ENCODE results near the gene TCF4.

TCF4 gene

DNA sequence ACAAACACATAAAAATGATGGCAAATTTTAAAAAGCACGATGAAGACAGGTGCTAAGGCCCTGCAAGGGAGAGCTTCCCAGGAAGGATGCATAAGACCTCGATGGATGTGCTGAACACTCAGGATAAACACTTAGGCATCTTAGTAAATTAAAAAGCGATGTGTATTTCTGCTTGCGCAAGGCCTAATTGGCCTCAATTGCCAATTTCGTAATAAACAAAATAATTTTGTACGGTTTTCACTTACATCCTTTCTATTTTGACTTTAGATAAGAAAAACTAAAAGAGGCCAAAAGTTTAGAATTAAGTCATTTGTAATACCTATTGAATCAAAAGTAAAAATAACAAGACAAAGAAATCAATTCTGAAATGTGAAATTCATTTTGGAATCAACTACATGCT is 189.1 kb downstream of the TCF4 start:
- H3K36me3 ChIP-seq (ENCODE audit: control insufficient read depth, insufficient read depth, low read length) = no peaks in the 10 kb centered on the region
- H3K4me1 ChIP-seq (ENCODE audit: control insufficient read depth, insufficient read depth, low read length) = peaks cover 54% of the 10 kb centered on the region
- H3K9ac ChIP-seq (ENCODE audit: low read length) = no peak overlapping the region
- H3K27ac ChIP-seq (ENCODE audit: low read depth, low read length) = no peak overlapping the region
- no peak overlapping the region for H3K4me3 ChIP-seq (ENCODE audit: low read depth, low read length)
- H3K27me3 ChIP-seq (ENCODE audit: control insufficient read depth, insufficient read depth, low read length) = no peaks in the 10 kb centered on the region
- H3K9me3 ChIP-seq (ENCODE audit: control insufficient read depth, insufficient read depth, low read depth, low read length) = no peaks in the 10 kb centered on the region

DNA sequence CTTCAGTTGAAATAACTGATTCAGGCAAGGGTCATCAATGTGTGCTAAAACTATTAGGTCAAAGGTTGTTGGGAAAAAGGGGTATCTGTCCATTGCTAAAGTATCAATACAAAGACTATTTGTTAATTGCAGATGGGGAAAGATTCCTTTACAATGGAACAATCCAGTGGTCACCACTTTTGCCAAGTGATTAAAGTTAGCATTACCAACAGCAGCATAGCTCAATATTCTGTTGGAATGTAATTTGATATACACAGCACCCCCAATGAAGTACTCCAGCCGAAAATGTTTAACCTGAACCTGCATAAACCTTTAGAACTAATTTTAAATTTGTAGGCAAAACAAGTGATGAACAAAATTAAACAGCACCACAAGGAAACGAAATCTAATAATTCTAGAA is 191.0 kb downstream of the TCF4 start:
- Histone ChIP-seq H3K27ac (ENCODE audit: low read depth, low read length) (no peak overlapping the region), H3K4me1 (ENCODE audit: control insufficient read depth, insufficient read depth, low read length) (peaks cover 35% of the 10 kb centered on the region), H3K4me3 (ENCODE audit: low read depth, low read length) (no peak overlapping the region), H3K36me3 (ENCODE audit: control insufficient read depth, insufficient read depth, low read length) (no peaks in the 10 kb centered on the region), H3K27me3 (ENCODE audit: control insufficient read depth, insufficient read depth, low read length) (no peaks in the 10 kb centered on the region), H3K9me3 (ENCODE audit: control insufficient read depth, insufficient read depth, low read depth, low read length) (no peaks in the 10 kb centered on the region), H3K9ac (ENCODE audit: low read length) (no peak overlapping the region)

DNA sequence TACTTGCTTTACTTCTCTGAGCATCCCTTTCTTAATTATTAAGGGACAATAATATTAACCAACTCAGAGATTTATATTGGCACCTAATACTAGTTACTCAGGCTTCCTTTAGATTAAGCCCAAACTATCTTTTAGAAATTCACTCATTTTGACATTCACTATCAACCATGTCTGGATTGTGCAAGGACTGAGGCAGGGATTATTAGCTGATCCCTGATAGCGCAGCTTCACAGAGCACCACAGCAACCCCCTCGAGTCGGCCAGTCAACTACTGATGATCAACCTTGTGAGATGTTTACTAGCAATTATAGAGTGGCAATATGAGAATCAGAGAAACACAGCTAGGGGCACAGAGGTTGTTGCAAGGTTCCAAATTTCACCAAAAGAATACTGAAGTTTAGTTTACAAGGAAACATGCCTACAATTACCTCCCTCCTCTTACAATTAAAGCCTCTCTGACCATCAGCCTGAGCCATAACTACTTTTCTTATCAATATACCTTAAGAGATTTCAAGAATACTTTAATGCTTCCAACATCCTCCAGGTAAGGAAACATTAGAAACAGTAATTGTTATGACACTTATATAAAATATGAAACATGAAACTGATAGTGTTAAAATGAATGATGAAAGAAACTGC is 191.6 kb downstream of the TCF4 start:
- Histone ChIP-seq H3K27me3 (ENCODE audit: control insufficient read depth, insufficient read depth, low read length) (no peaks in the 10 kb centered on the region), H3K4me1 (ENCODE audit: control insufficient read depth, insufficient read depth, low read length) (peaks cover 30% of the 10 kb centered on the region), H3K36me3 (ENCODE audit: control insufficient read depth, insufficient read depth, low read length) (no peaks in the 10 kb centered on the region), H3K9me3 (ENCODE audit: control insufficient read depth, insufficient read depth, low read depth, low read length) (no peaks in the 10 kb centered on the region), H3K4me3 (ENCODE audit: low read depth, low read length) (no peak overlapping the region), H3K9ac (ENCODE audit: low read length) (no peak overlapping the region), H3K27ac (ENCODE audit: low read depth, low read length) (no peak overlapping the region)

- Histone ChIP-seq H3K4me3 (ENCODE audit: low read depth, low read length) (no peak overlapping the region), H3K4me1 (ENCODE audit: control insufficient read depth, insufficient read depth, low read length) (peaks cover 24% of the 10 kb centered on the region), H3K36me3 (ENCODE audit: control insufficient read depth, insufficient read depth, low read length) (no peaks in the 10 kb centered on the region), H3K27ac (ENCODE audit: low read depth, low read length) (no peak overlapping the region), H3K27me3 (ENCODE audit: control insufficient read depth, insufficient read depth, low read length) (no peaks in the 10 kb centered on the region), H3K9me3 (ENCODE audit: control insufficient read depth, insufficient read depth, low read depth, low read length) (no peaks in the 10 kb centered on the region), H3K9ac (ENCODE audit: low read length) (no peak overlapping the region)
Measured at GRCh38 chr18:55395799-55396198, 192.2 kb downstream of the TCF4 start.

DNA sequence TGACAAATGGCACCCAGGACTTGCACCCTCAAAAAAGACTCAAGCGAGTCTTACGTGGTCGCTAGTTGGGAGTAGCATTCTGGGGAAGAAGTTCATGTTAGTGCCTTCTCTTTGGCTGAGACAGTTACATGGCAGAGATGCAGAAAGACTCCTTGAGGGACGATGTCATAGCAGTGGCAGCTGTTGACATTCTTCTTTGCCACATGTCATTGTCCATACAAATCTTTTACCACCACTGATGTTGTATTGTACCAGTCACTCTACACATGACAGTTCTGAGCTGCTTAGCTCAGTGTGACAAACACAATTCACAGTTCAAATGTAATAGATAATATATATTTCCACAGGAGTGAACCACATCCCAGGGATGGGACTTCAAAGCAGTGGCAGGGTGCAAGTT is 197.1 kb downstream of the TCF4 start:
- H3K27ac ChIP-seq (ENCODE audit: low read depth, low read length) = no peak overlapping the region
- no peak overlapping the region for H3K4me3 ChIP-seq (ENCODE audit: low read depth, low read length)
- H3K36me3 ChIP-seq (ENCODE audit: control insufficient read depth, insufficient read depth, low read length) = peaks cover 3% of the 10 kb centered on the region; the same call in 1 of the 2 replicates
- no peaks in the 10 kb centered on the region for H3K9me3 ChIP-seq (ENCODE audit: control insufficient read depth, insufficient read depth, low read depth, low read length)
- H3K27me3 ChIP-seq (ENCODE audit: control insufficient read depth, insufficient read depth, low read length) = no peaks in the 10 kb centered on the region
- no peak overlapping the region for H3K9ac ChIP-seq (ENCODE audit: low read length)
- H3K4me1 ChIP-seq (ENCODE audit: control insufficient read depth, insufficient read depth, low read length) = peaks cover 3% of the 10 kb centered on the region; the same call in 1 of the 2 replicates

DNA sequence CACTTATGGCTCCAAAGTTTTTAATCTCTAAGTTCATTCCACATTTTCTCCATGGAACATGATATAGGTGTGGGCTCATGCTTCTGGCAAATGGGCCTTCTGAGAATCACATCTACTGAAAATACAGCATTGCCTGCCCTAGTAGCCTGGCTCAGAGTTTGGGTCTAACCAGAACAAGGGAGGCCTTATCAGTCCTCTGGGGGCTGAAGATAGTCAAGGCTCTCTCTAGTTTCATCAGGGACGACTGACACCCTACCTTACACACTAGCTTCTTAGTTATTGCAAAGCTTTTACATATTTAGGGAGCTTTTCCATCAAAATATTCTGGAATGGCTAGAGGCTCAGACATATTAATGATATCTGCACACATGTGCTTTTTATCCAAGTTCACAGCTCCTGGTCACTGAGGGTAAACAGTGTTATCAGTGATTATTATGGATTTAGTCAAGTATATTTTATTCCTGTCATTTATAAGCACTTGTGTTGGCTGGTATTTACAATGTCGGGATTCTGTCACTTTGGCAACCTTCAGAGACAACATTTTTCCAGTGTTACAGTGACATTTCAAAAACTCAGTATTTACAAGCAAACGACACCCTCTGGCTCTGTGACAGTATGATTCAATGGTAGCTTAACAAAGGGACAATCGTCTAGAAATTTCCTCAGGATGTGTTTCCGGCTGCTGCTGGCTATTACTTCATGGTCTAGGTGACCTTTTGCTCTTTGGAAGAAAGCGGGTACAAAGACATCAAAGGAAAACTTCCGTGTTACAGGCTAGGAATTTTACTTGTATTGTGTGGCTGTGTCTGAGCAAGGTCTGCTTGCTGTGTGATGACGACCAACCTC is 200.6 kb downstream of the TCF4 start:
- peaks cover 13% of the 10 kb centered on the region; the same call in 1 of the 2 replicates for H3K9me3 ChIP-seq (ENCODE audit: control insufficient read depth, insufficient read depth, low read depth, low read length)
- no peak overlapping the region for H3K27ac ChIP-seq (ENCODE audit: low read depth, low read length)
- no peak overlapping the region for H3K9ac ChIP-seq (ENCODE audit: low read length)
- no peaks in the 10 kb centered on the region for H3K27me3 ChIP-seq (ENCODE audit: control insufficient read depth, insufficient read depth, low read length)
- no peak overlapping the region for H3K4me3 ChIP-seq (ENCODE audit: low read depth, low read length)
- H3K4me1 ChIP-seq (ENCODE audit: control insufficient read depth, insufficient read depth, low read length) = peaks cover 5% of the 10 kb centered on the region; the same call in 1 of the 2 replicates
- peaks cover 3% of the 10 kb centered on the region; the same call in 1 of the 2 replicates for H3K36me3 ChIP-seq (ENCODE audit: control insufficient read depth, insufficient read depth, low read length)

DNA sequence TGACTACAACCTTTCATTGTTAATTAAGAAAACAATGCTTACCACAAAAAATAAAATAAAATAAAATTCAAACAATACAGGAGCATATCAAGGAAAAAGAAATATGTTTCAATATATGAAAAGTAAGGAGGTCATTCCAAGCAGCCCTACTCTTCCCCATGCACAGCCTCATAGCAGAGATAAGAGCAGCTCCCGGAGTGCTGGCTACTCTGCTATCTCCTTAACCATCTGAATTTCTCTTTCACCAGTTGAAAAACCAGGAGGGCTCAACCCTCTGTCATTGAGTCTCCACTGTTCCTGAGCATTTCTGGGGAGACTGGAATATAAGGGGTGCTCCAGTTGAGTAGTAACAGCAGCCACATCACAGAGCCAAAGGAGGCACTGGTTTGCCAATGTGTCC is 201.4 kb downstream of the TCF4 start:
- H3K27me3 ChIP-seq (ENCODE audit: control insufficient read depth, insufficient read depth, low read length) = no peaks in the 10 kb centered on the region
- H3K4me1 ChIP-seq (ENCODE audit: control insufficient read depth, insufficient read depth, low read length) = peaks cover 5% of the 10 kb centered on the region; the same call in 1 of the 2 replicates
- H3K4me3 ChIP-seq (ENCODE audit: low read depth, low read length) = no peak overlapping the region
- H3K9me3 ChIP-seq (ENCODE audit: control insufficient read depth, insufficient read depth, low read depth, low read length) = peaks cover 18% of the 10 kb centered on the region; the same call in 1 of the 2 replicates
- H3K36me3 ChIP-seq (ENCODE audit: control insufficient read depth, insufficient read depth, low read length) = peaks cover 3% of the 10 kb centered on the region; the same call in 1 of the 2 replicates
- H3K9ac ChIP-seq (ENCODE audit: low read length) = no peak overlapping the region
- no peak overlapping the region for H3K27ac ChIP-seq (ENCODE audit: low read depth, low read length)

DNA sequence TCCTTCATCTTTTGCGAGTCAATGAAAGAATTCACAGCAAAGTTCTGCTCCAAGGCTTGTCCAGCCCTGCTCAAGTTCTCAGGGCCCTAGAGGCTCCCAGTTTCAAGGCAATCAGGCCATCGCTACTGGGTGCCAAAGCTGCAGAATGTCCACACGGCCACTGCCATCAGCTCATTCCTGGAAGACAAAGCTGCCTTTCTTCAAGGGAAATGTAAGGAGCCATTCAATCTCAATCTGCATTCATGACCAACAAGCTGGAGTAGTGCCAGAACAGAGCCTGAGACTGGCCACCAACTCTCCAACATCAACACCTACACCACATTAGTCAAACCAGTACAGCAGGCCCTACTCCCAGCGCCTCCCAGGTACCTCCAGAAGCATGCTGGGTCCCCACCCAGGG is 202.2 kb downstream of the TCF4 start:
- H3K36me3 ChIP-seq (ENCODE audit: control insufficient read depth, insufficient read depth, low read length) = peaks cover 3% of the 10 kb centered on the region; the same call in 1 of the 2 replicates
- peaks cover 5% of the 10 kb centered on the region; the same call in 1 of the 2 replicates for H3K4me1 ChIP-seq (ENCODE audit: control insufficient read depth, insufficient read depth, low read length)
- no peaks in the 10 kb centered on the region for H3K27me3 ChIP-seq (ENCODE audit: control insufficient read depth, insufficient read depth, low read length)
- peaks cover 18% of the 10 kb centered on the region; the same call in 1 of the 2 replicates for H3K9me3 ChIP-seq (ENCODE audit: control insufficient read depth, insufficient read depth, low read depth, low read length)
- no peak overlapping the region for H3K4me3 ChIP-seq (ENCODE audit: low read depth, low read length)
- H3K27ac ChIP-seq (ENCODE audit: low read depth, low read length) = no peak overlapping the region
- H3K9ac ChIP-seq (ENCODE audit: low read length) = no peak overlapping the region

GRCh38 chr18:55384551-55385275 is 203.3 kb downstream of the TCF4 start:
- H3K9ac ChIP-seq (ENCODE audit: low read length) = no peak overlapping the region

DNA sequence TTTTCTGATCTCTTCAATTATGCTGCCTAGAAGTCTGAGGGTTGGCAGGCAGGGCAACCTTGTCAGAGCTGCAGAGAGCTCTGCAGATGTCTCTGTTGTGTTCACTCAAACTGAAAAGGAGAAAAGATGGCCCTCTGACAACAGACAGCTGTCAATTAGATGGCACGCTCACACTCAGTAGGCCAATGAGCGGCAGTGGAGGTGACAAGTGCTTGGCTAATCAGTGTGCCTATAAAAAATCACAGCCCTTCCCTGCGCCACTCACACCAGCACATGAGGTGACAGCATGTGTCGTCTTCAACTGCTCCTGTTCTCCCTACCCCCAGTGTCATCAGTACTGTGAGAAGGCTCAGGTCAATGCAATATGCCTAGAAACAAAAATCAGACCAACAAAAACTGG is 203.9 kb downstream of the TCF4 start:
- no peak overlapping the region for H3K4me3 ChIP-seq (ENCODE audit: low read depth, low read length)
- H3K9me3 ChIP-seq (ENCODE audit: control insufficient read depth, insufficient read depth, low read depth, low read length) = peaks cover 18% of the 10 kb centered on the region; the same call in 1 of the 2 replicates
- H3K4me1 ChIP-seq (ENCODE audit: control insufficient read depth, insufficient read depth, low read length) = peaks cover 5% of the 10 kb centered on the region; the same call in 1 of the 2 replicates
- H3K27ac ChIP-seq (ENCODE audit: low read depth, low read length) = no peak overlapping the region
- no peaks in the 10 kb centered on the region for H3K36me3 ChIP-seq (ENCODE audit: control insufficient read depth, insufficient read depth, low read length)
- no peaks in the 10 kb centered on the region for H3K27me3 ChIP-seq (ENCODE audit: control insufficient read depth, insufficient read depth, low read length)
- H3K9ac ChIP-seq (ENCODE audit: low read length) = no peak overlapping the region

More at GRCh38 chr18:55384551-55385275, 203.3 kb downstream of the TCF4 start:
- Histone ChIP-seq H3K36me3 (ENCODE audit: control insufficient read depth, insufficient read depth, low read length) (peaks cover 3% of the 10 kb centered on the region; the same call in 1 of the 2 replicates), H3K9me3 (ENCODE audit: control insufficient read depth, insufficient read depth, low read depth, low read length) (peaks cover 18% of the 10 kb centered on the region; the same call in 1 of the 2 replicates), H3K27me3 (ENCODE audit: control insufficient read depth, insufficient read depth, low read length) (no peaks in the 10 kb centered on the region), H3K4me3 (ENCODE audit: low read depth, low read length) (no peak overlapping the region), H3K4me1 (ENCODE audit: control insufficient read depth, insufficient read depth, low read length) (peaks cover 5% of the 10 kb centered on the region; the same call in 1 of the 2 replicates), H3K27ac (ENCODE audit: low read depth, low read length) (no peak overlapping the region)

Measured in HUES6 (cell line).